Neural cell (in vitro differentiated cells): ENCODE data around the gene PNLIPRP3. TPM values are rescaled to one million over a fixed set of nuclear protein-coding genes. Genes with fewer than 3 reads are reported as not detected.

ENCODE experiments used
- H2AFZ ChIP-seq: fragments of 200-600, 300-800 bp; sonication (generic), shearing (Covaris generic); 2 replicates; pipeline ENCODE4 v1.6.0; 2014; ENCODE audit warnings: low read depth, mild to moderate bottlenecking, antibody characterized with exemption, low read length, moderate library complexity
- H3F3A ChIP-seq: fragments of 200-600 bp; shearing (Covaris generic); 2 replicates; pipeline ENCODE4 v1.6.1; 2016; ENCODE audit warnings: mild to moderate bottlenecking, moderate library complexity, mixed read lengths, antibody characterized with exemption, low read length; ENCODE audit not compliant: insufficient read depth, poor library complexity, severe bottlenecking
- H3K27ac ChIP-seq: fragments of 200-600, 300-800 bp; sonication (generic), shearing (Covaris generic); 2 replicates; pipeline ENCODE4 v1.5.1; 2014; ENCODE audit warnings: mild to moderate bottlenecking, low read length, moderate library complexity
- H3K27me3 ChIP-seq: fragments of 300-800, 200-600 bp; sonication (generic), shearing (Covaris generic); 2 replicates; pipeline ENCODE4 v1.6.0; 2014; ENCODE audit warnings: mild to moderate bottlenecking, low read depth, low read length, moderate library complexity; ENCODE audit not compliant: insufficient read depth
- H3K36me3 ChIP-seq: fragments of 300-800, 200-600 bp; sonication (generic), shearing (Covaris generic); 2 replicates; pipeline ENCODE4 v1.5.1; 2014; ENCODE audit warnings: mild to moderate bottlenecking, antibody characterized with exemption, low read length, moderate library complexity; ENCODE audit not compliant: insufficient read depth
- H3K4me2 ChIP-seq: fragments of 300-800, 200-600 bp; sonication (generic), shearing (Covaris generic); 2 replicates; pipeline ENCODE4 v1.6.0; 2014; ENCODE audit warnings: mild to moderate bottlenecking, low read length
- H3K4me3 ChIP-seq: fragments of 300-800, 200-600 bp; sonication (generic), shearing (Covaris generic); 2 replicates; pipeline ENCODE4 v1.5.1; 2014; ENCODE audit warnings: mild to moderate bottlenecking, low read length, moderate library complexity
- H3K79me2 ChIP-seq: fragments of 200-600 bp; shearing (Covaris generic); replicated peaks from 2 replicates; pipeline ENCODE4 v1.6.0; 2014; ENCODE audit warnings: mild to moderate bottlenecking, low read length, moderate library complexity; ENCODE audit not compliant: insufficient read depth
- H3K9ac ChIP-seq: fragments of 300-800, 200-600 bp; sonication (generic), shearing (Covaris generic); 2 replicates; pipeline ENCODE4 v1.6.1; 2016; ENCODE audit warnings: mild to moderate bottlenecking, low read length, mixed read lengths
- H3K9me2 ChIP-seq: fragments of 200-600 bp; shearing (Covaris generic); 2 replicates; pipeline ENCODE4 v1.6.1; 2016; ENCODE audit warnings: mild to moderate bottlenecking, low read length, mixed read lengths; ENCODE audit not compliant: insufficient read depth
- H3K9me3 ChIP-seq: fragments of 200-600, 300-800 bp; sonication (generic), shearing (Covaris generic); 2 replicates; pipeline ENCODE4 v1.6.1; 2016; ENCODE audit warnings: mild to moderate bottlenecking, mixed run types, low read length, moderate library complexity, mixed read lengths
- H4K20me1 ChIP-seq: fragments of 200-600 bp; shearing (Covaris generic); 2 replicates; pipeline ENCODE4 v1.6.1; 2016; ENCODE audit warnings: mild to moderate bottlenecking, mixed run types; ENCODE audit not compliant: insufficient read depth
- CTCF ChIP-seq: fragments of 450-650 bp; IDR thresholded peaks from 2 replicates; pipeline ENCODE4 v1.5.1; 2014; ENCODE audit warnings: antibody characterized with exemption, mild to moderate bottlenecking, moderate library complexity; ENCODE audit not compliant: poor library complexity, severe bottlenecking
- EP300 ChIP-seq: fragments of 450-650 bp; conservative IDR thresholded peaks from 2 replicates; pipeline ENCODE4 v1.6.1; 2014; ENCODE audit warnings: antibody characterized with exemption, mild to moderate bottlenecking, moderate library complexity; ENCODE audit not compliant: poor library complexity, severe bottlenecking
- EZH2 ChIP-seq: fragments of 200-600, 300-800 bp; shearing (Covaris generic), sonication (generic); IDR thresholded peaks from 2 replicates; pipeline ENCODE4 v1.6.1; 2014; ENCODE audit warnings: antibody characterized with exemption, low read length, borderline replicate concordance, mild to moderate bottlenecking; ENCODE audit not compliant: insufficient read depth, poor library complexity, severe bottlenecking
- MXI1 ChIP-seq: fragments of 450-650 bp; conservative IDR thresholded peaks from 2 replicates; pipeline ENCODE4 v1.6.1; 2014; ENCODE audit warnings: antibody characterized with exemption, mild to moderate bottlenecking; ENCODE audit not compliant: poor library complexity, severe bottlenecking
- POLR2AphosphoS5 ChIP-seq: IDR thresholded peaks from 2 replicates; pipeline ENCODE4 v1.6.1; 2012
- RAD21 ChIP-seq: fragments of 450-650 bp; conservative IDR thresholded peaks from 2 replicates; pipeline ENCODE4 v1.6.1; 2014; ENCODE audit warnings: antibody characterized with exemption, mild to moderate bottlenecking, moderate library complexity
- REST ChIP-seq: IDR thresholded peaks from 2 replicates; pipeline ENCODE4 v1.6.1; 2012; ENCODE audit warnings: borderline replicate concordance
- SMC3 ChIP-seq: fragments of 450-650 bp; conservative IDR thresholded peaks from 2 replicates; pipeline ENCODE4 v1.6.1; 2014; ENCODE audit warnings: antibody characterized with exemption, mild to moderate bottlenecking, moderate library complexity; ENCODE audit not compliant: poor library complexity
- TAF1 ChIP-seq: IDR thresholded peaks from 2 replicates; pipeline ENCODE4 v1.6.1; 2012; ENCODE audit warnings: low read depth
- polyA plus RNA-seq: library from polyadenylated mRNA; depleted of rRNA; stranded (reverse); fragments of >200 nt; gene quantifications from 2 replicates; pipeline ENCODE4 v1.2.3, GENCODE V29; 2014

Gene PNLIPRP3
- polyA plus RNA-seq, 1 donor from 2014 or later = not detected

- Histone ChIP-seq H3K9ac (no peak overlapping the region), H3K27me3 (no peaks in the 10 kb centered on the region)
- TF ChIP-seq CTCF = peak; percentile 17
- TF ChIP-seq REST = no peak
- TF ChIP-seq RAD21 = no peak
- TF ChIP-seq EZH2 = no peak
Measured at GRCh38 chr10:116511365-116511764, 83.7 kb downstream of the PNLIPRP3 start.

GRCh38 chr10:116521424-116522290 is 94.0 kb downstream of the PNLIPRP3 start:
- Histone ChIP-seq H4K20me1 (no peaks in the 10 kb centered on the region), H2AFZ (no peak overlapping the region), H3K27me3 (no peaks in the 10 kb centered on the region), H3K79me2 (no peaks in the 10 kb centered on the region), H3K4me3 (no peak overlapping the region), H3K4me2 (no peak overlapping the region), H3K9me3 (no peaks in the 10 kb centered on the region), H3K36me3 (no peaks in the 10 kb centered on the region), H3K9ac (no peak overlapping the region), H3K27ac (no peak overlapping the region), H3K9me2 (no peaks in the 10 kb centered on the region), H3F3A (no peaks in the 10 kb centered on the region)
- TF ChIP-seq RAD21 (peak; percentile 66), EZH2 (no peak), REST (no peak), TAF1 (no peak), EP300 (no peak), MXI1 (no peak), POLR2AphosphoS5 (no peak), SMC3 (peak; percentile 70), CTCF (peak; percentile 77)

More at GRCh38 chr10:116511365-116511764, 83.7 kb downstream of the PNLIPRP3 start:
- H3K4me2 ChIP-seq = no peak overlapping the region
- no peaks in the 10 kb centered on the region for H3K79me2 ChIP-seq
- H2AFZ ChIP-seq = no peak overlapping the region
- H3K36me3 ChIP-seq = no peaks in the 10 kb centered on the region
- H3F3A ChIP-seq = no peaks in the 10 kb centered on the region
- H3K9me2 ChIP-seq = no peaks in the 10 kb centered on the region
- no peak overlapping the region for H3K27ac ChIP-seq
- no peaks in the 10 kb centered on the region for H4K20me1 ChIP-seq
- H3K4me3 ChIP-seq = no peak overlapping the region
- H3K9me3 ChIP-seq = no peaks in the 10 kb centered on the region
